Measurements from ENCODE around the gene DEPP1.

Gene DEPP1

GRCh38 chr10:44993226-44993921 lies 14.8 kb upstream of the DEPP1 start:
- no peak for DNase-seq

GRCh38 chr10:44992732-44993225 lies 14.2 kb upstream of the DEPP1 start:
- no peak for DNase-seq

DNA sequence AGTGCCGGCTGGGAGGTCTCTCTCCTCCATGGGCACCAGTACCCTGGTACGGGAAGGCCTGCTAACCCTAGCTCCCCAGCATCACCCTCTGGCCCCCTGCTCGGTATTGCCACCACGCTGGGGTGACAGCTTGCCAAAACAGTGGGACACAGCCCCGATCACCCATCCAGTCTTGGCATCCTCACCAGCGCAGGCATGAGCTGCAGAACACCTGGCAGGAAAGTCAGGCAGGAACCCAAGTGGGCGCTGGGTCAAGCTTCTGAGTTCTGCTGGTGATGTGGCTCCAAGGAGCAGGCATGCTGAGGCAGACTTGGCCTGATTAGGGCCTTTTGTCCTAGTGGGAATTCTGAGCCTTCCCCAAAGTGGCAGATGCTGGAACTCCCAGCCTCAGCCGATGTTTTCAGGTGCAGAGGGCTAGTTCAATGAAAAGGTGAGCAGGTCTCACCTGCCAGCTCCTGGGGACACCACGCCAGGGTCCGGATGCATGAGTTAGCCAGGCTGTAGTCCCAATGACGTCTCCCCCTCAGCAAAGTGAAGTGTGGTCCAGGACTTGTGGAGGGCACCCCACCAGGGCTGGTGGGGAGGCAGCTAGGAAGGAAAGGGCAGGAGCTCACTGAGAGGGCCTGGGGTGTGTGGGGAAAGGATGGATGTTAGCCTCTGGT lies 13.6 kb upstream of the DEPP1 start:
- DNase-seq: no peak

GRCh38 chr10:44991571-44991970 lies 13.0 kb upstream of the DEPP1 start:
- DNase-seq: no peak

- DNase-seq: no peak
Measured at GRCh38 chr10:44990965-44991364, 12.4 kb upstream of the DEPP1 start.

DNA sequence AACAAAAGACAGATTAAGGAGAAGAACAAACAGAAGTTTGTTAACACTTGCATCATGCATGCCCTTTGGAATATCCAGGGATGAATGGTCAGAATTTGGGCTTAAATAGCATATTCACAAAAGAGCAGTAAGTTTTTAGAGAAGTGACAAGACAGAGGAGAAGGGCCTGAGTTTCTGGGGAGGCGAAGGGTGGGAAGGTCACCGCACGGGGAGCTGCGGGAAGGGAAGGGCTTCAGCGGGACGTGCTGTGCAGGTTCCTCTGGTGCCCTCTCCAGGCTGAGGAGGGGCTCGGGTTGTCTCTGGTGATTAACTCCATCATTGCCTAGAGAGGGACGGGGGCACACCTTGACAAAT lies 11.7 kb upstream of the DEPP1 start:
- DNase-seq: no peak

DNA sequence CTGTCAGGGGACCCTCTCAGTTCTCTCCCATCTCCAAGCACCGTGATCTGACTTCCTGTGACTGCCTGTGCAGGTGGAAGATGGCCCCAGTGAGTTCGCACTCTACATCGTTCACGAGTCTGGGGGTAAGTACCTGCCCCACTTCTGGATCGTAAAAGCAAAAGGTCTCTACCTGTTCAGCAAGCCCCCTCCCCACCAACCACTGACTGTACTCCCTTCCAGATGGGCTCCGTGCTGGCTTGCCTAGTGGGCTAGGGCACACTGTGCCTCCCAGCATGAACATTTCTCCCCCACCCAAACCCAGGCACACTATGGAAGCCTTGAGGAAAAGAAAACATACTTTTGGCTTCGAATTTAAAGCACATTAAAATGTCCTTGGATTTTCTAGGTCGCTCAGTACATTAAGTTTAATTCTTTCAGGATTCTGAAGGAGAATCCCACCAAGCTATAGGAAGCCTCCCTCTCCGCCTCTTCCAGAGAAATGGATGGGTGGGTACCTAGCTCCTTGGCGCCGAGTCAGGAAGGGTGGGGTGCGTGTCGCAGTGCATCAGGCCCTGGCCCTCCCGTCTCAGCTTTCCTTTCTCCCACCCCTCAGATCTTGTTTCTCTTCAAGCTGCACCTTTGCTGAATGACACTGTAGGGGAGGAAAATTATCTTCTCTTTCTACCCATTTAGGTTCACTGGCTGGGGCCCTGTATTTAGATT lies 11.1 kb upstream of the DEPP1 start:
- no peak for DNase-seq

DNA sequence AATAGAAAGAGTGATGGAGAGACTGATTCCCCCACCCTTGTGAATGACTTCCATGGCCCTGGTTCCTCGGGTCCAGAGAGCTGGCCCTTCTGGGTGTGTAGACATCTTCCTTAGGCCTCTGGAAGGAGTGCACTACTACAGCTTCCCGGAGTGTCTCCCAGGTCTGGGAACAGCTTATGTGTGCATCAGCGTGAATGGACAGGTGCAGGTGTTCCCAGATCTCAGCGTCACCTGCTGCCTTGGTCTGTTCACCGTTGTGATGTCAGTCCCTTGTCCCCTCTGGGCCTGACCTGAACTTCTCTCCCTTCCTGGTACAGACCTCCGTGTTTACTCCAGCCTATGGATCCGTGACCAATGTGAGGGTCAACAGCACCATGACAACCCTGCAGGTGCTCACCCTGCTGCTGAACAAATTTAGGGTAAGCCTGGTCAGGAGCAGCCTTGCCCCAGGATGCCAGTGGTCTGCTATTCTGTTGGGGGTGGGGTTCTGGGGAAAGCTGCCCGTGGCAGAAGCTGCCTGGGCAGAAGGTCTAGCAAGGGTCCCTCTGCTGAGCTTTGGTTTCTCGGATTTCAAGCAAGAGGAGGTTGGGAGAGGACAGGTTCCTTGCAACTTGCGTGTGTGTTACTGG lies 10.5 kb upstream of the DEPP1 start:
- peak in 1 of 3 experiments; percentile 2 for DNase-seq

DNA sequence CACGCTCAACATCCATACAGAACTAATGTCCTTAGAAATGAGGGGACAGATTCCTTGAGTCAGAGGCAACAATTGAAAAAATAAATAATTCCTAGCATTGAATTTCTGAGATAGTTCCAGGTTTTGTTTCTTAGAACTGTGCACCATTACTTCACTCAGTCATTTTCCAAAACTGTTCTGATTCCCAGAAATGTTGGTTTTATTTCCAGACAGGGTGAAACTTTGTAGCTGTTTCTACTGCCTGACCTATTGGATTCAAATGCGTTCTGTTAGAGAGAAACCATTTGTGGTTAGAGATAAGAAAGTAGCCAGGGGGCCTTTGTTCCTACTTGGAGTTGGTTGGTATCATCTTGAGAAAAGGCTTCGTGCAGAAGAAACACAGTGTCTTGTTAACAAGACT lies 8.1 kb upstream of the DEPP1 start:
- no peak for DNase-seq

DNA sequence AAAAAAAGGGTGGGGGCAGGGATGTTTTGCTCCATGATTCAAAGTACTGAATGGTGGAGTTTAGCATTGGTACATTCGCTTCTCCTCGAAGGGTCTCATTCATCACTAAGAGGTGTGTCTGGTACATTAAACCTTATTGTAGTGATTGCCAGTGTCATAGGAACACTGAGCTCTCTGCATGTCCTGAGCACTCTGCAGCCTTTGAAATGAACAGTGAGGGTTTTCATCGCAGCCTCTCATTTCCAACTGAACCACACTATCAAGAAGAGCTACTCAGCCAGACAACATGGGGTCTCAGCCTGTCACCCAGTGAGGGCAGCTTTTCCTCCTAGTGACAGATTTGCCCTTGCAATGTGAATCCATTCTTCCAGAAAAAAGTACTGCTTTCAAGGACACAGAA lies 7.6 kb upstream of the DEPP1 start:
- DNase-seq: no peak

GRCh38 chr10:44985175-44985681 lies 6.6 kb upstream of the DEPP1 start:
- no peak for DNase-seq

- no peak for DNase-seq
Measured at GRCh38 chr10:44984671-44985101, 6.1 kb upstream of the DEPP1 start.

DNA sequence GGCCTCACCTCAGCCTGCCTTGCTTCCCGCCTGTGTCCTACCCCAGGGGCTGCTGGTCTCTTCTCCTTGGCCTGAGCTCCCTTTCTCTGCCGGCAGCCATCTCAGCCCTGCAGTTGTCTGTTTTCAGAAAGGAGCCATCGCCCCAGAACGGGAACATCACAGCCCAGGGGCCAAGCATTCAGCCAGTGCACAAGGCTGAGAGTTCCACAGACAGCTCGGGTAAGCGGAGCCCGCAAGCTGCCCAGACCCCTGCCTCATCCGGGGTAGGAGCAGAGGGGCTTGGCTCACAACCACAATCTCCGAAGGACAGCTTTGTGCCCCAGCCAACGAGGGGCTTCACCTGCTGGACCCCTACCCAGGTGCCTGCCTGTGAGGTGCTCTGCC lies 5.3 kb upstream of the DEPP1 start:
- DNase-seq: no peak

DNA sequence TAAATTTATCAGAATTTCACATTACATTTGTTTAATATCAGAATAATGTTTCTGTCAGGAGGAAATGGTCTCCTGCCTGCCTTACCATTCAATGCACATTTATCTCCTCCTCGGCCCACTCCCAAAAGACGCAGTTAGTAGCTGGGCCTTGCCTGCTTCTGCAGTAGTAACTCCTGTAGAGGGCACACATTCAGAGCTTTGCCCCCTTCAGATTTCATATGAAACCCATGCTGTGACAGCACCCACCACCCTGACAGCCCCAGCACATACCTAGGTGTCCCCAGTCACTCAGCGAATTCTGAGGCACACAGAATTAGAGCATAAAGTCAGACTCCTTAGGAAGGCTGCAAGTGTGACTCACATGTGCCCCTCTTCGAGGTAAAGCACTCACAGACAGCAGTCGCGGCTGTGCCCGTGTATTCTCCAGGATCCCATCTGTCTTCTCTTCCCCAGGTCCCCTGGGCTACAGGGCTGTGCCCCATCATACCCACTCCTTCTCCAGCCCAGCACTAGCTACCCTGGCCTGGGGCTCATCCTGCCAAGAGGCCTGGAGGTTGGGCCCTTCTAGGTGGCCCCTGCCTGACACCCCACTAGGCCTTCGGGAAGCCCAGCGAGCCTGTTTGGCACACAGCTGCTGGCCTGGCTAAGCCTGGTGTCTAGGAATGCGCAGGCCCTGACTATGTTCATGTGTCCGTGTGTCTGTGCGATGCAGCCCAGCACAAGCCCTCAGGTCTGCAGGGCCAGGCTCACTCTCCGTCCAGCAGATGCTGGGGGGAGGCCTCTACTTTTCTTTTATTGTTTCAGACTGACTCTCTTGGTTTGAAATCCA lies 4.7 kb upstream of the DEPP1 start:
- DNase-seq: no peak

- no peak for DNase-seq
Measured at GRCh38 chr10:44982496-44982895, 3.9 kb upstream of the DEPP1 start.

DNA sequence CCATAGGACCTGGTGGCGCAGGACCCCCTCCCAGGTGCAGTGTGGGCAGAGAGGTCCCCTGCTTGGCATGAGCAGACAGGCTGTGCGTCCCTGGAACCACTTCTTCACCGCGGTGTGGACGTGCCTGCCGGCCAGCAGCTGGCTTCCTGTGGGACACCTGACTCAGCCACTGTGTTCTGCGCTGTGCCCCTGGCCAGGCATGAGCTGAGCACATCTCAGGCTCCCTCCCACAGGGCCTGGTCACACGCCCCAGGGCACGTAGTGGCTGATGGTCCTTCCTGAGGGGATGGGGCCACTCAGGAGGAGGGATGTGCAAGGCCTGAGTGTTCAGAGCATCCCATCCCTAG lies 3.5 kb upstream of the DEPP1 start:
- no peak for DNase-seq

GRCh38 chr10:44981172-44982113 lies 2.8 kb upstream of the DEPP1 start:
- no peak for DNase-seq

DNA sequence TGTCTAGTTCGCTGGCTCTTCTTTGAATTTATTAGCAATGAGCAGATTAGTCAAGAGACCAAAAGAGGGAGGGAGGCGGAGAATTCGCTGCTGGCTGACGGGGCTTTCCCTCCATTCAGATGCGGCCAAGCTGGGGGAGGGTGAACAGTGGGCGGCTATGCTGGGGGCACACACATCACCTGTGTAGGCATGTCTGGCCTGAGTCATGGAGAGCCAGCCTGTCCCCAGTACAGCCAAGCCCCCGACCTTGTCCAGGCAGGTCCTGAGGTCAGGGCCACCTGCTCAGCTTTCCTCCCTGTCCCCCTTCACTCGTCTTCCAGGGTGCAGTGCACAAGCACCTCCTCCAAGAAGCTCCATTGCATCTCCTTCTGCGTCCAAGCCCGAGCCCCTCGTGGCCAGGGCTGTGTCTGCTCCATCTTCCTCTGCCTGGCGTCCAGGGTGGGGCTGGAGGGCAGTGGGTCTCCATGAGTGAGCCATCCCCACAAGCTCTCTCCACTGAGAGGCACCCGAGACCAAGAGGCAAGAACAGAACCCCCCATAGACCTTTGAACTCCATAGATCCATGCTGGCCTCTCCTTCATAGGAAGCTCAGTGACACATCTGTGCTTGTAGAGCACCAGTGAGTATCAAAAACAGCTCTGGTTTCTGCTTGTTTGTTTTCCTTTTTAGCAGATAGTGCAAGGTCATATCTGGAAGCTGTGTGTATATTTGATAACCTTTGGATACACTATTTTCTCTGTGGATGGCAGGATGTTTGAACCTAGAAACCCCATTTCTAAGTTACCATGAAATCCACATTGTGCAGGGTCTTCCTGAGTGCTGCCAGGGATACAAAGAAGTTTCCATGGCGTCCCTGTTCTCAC lies 1.9 kb upstream of the DEPP1 start:
- peak in 1 of 3 experiments; percentile 1 for DNase-seq

DNA sequence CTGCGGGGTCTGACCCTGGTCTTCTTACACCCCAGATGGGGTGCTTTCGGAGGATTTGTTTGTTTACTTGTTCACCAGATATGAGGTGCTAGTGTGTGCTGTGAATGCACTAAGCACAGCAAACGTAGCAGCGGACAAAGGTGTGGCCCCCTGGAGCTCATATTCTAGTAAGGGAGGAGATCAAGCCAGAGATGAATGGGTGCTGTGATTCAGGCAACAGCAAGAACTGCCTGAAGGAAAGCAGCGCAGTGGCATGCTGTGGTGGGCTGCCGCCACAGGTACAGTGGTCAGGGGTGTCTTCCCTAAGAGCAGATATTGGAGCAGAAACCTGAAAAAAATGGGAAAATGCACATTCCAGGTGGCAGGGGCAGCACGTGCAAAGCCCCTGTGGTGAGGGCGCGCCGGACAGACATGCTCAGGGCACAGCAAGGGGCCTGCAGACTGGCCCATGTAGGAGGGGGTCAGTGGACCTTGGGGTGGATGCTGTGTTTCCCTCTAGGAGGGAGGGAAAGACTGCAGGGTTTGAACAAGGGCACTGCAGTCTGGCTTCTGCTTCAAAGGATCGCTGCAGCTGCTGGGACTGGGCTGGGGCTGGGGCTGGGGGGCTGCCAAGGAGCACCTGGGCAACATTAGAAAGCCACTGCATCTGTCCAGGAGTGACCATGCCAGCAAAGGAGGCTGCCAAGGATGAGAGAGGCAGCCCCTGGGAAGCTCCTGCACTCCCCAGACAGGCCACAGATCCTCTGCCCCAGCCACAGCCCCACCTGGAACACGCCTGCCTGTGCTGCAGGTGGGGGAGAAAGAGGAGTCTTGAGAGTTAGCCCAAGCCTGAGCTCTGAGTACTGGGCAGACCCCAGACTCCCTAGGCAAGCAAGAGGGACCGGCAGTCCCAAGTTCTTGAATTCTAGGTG lies 927 bp upstream of the DEPP1 start:
- DNase-seq: peak in 2 of 3 experiments; percentile 71 to 77
